ENCODE measurements around the gene WWOX. TPM values are rescaled to one million over a fixed set of nuclear protein-coding genes. Genes with fewer than 3 reads are reported as not detected.
A peak's percentile ranks its signal among the peaks of the same experiment; 100 is the strongest.

WWOX gene
- polyA plus RNA-seq, 3 donors: 36.4 to 36.6 (median 36.5) TPM

DNA sequence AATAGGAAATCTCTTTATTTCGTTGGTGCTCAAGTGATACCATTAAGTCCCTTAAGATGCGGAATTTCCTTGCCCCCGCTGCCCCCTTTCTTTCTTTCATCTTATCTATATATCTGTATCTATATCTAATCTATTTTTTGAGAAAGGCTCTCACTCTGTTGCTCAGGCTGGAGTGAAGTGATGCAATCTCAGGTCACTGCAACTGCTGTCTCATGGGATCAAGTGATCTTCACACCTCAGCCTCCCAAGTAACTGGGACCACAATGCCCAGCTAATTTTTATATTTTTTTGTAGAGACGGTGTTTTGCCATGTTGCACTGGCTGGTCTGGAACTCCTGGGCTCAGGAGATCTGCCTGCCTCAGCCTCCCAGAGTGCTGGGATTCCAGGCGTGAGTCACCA lies 693.5 kb downstream of the WWOX start:
- no peak for DNase-seq

DNA sequence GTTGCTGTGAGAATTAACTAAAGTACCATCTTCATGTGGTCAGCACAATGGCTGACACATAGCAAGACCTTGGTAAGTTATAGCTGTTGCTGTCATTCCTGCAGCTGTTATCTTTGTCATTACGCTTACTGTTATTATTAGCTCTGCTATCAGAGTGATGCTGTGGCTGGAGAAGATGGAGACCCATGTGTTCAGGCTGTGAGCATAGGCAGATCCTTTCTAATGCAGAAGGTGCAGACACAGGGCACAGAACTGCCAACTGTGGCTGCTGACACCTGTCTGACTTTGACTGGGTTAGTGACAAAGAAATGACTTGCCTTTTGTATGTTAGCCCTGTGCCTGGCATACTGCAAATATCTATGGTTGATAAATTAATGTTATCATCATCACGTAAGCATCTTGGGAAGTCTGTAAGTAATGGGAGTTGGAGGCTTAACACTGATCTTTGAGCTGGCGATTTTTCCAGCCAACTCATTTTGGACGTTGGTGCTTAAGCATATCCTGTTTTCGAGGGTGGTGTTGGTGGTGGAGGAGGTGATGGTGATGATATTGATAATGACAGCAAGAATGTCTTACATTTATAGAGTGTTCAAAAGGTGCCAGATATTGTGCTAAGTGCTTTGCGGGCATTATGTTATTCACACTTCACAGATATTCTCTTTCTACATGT lies 695.3 kb downstream of the WWOX start:
- no peak for DNase-seq

DNA sequence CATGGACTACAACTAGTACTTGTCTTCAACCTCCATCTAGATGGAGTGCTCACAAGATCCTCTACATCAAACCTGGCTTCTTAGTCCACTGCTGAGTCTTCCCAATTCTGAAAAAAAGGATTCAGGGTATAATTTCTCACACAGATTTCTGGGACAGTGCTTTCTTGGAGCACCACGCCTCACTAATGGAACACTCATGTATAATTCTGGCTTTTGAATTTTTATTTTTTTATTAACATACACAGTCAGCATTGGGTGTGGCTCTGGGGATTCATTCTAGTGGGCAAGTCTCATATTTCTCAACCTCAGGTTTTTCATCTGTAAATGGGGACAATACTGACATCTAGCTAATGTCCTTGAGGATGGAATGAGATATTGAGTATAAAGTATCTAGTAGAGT lies 696.0 kb downstream of the WWOX start:
- no peak for DNase-seq

DNA sequence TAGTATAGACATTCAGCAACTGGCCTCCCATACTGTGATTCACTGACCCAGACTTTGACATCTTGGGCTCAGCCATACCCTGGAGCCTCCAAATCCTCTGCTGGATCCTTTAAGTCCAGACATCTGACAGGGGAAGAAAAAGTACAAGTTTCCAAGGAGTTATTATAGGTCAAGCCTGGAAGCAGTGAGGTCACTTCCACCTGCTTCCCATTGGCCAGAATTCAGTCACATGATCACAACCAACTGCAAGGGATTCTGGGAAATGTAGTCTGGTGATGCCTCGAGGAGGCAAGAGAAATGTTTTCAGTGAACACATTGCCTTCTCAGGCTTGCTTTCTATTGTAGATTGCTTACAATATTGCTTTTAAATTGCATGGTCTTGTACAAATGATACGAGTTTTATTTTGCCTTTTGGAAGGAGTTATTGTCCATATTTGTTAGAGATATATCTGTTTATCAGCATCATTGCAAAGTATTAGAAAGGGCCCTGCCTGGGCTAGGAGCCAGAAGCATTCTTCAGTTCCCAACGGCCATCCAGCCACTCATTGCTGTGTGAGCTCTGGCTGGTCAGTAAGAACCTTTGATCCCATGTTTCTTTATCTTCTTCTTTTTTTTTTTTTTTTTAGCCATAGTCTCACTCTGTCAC lies 696.9 kb downstream of the WWOX start:
- peak; percentile 42 for DNase-seq

DNA sequence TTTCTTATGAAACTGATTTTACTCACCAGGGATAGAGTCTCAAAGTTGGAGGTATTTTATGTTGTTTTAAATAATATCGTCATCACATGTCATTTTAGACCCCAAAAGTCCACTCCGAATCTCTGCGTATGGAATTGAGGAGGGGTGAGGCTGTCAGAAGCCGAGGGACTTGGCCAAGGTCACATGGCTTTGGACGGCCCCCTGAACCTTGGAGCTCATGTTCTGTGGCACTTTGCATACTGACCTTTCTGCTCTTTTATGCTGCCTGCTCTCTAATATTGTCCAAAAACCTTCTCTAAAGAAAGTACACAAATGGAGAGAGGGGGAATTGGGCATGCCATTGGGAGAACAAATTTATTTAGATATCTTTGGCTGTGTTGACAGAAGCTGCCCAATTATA lies 700.0 kb downstream of the WWOX start:
- no peak for DNase-seq

DNA sequence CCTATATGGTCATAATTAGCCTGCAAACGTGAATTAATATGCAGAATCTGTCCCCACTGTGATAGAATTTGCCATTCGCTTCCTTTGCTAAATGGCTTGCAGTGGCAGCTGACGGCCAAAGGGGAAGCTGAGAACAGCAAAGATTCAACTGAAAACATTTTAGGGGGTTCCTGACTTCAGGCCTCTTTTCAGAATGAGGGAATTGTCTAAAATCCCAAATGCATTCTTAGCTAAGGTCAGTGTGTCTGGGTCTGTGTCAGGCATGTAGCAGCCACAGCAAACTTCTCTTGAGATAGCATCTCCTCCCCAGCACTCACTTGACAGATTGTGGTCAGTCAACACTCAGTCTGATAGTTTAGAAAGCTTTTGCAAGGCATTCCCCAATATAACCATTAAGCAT lies 701.1 kb downstream of the WWOX start:
- no peak for DNase-seq

DNA sequence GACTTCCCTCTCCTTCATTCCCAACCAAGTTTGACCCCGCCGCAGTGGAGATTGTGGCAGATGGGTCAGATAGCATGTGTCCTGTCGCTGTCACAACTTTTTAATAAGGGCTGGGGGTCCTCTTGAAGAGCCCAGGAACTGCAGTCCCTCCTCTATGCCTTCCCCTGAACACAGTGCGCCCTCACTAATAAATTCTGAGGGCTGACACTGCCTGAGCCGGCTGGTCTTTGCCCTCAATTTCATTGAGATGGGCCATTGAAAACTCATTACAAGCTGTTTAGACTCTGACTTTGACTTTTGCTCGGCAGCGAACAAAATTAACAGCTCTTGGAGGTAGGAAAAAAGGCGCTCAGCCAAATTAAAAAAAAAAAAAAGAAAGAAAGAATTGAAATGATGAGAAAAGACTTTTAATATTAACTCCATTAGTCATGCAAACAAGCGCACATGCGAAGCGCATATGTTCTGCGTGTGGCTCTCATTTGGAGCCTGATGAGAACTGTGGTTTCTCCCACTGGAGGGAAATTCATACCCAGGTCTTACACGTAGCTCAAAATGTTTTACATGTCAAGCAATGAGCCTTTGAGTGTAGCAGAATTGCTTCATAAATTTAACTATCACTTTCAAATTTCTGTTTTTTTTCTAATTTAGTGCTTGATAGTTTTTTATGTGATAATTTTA lies 704.7 kb downstream of the WWOX start:
- no peak for DNase-seq

DNA sequence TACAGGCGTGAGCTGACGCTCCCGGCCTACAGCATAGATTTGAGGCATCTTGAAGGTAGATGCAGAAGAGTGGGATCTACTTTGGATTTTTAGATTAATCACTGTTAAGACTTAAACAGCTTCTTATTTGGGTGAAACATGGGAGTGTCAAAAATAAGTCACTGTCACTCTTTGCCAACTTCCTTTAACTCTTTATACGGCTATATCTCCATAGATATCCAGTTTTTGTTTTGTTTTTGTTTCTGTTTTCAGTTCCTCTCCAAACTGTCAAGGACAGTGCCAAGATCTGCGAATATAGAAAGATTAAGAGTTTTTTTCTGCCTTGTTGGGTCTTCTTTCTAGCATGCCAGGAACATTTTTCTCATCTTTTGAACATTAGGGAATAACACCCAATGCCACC lies 706.1 kb downstream of the WWOX start:
- DNase-seq: no peak

DNA sequence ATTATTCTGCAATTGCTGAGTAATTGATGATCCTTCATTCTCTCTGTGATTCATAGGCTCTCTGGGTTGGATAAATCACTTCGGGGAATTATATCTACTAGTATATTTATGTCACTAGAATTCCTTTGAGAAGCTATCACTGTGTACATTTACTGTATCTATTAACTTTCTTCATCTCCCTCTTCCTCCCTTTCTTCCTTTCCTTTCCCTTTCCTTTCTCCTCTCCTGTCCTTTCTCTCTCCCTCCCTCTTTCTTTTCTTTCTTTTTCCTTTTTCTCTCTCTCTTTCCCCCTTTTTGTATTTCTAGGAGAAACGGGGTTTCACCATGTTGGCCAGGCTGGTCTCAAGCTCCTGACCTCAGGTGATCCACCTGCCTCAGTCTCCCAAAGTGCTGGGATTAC lies 711.8 kb downstream of the WWOX start:
- DNase-seq: no peak

DNA sequence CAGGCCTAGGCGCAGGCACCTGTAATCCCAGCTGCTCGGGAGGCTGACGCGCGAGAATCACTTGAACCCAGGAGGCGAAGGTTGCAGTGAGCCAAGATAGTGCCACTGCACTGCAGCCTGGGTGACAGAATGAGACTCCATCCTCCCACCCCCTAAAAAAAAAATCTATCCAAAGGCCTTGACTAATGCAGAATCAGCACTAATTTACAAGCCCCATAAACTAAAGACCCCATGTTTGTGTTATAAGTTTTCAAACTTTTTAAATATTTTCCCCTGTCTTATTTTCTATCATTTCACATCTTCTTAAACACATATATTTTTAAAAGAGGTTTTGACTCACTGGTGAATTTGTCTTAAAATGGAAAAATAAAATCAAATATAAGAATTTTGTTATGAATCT lies 713.1 kb downstream of the WWOX start:
- DNase-seq: no peak

DNA sequence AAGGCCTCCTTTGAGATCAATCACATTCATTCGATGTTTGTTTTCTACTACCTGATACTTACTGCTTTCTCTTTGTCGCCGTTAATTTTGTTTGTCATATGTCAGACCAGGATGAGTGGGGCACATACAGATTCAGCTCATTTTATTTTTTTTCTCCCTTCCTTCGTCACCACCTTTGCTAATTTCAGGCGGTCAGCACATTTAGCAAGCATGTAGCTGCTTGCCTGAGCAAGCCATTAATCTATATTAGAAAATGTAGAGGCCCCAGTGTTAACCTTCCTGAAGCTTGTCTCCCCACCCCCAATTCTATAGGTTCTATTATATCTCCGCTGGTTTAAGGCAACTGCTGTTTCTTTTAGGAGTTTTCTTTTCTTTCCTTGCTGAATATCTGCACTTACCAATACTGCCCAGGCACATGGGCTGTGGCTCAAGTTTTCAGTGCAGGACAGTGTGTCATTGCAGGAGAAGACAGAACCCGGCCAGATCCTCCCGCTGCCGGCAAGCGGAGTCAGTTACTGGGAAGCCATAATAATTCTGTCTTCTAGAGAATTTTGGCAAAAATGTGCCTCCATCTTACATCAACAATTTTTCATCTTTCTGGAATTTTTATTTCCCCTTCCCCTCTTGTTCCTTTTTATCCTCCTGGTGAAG lies 714.3 kb downstream of the WWOX start:
- DNase-seq: no peak

DNA sequence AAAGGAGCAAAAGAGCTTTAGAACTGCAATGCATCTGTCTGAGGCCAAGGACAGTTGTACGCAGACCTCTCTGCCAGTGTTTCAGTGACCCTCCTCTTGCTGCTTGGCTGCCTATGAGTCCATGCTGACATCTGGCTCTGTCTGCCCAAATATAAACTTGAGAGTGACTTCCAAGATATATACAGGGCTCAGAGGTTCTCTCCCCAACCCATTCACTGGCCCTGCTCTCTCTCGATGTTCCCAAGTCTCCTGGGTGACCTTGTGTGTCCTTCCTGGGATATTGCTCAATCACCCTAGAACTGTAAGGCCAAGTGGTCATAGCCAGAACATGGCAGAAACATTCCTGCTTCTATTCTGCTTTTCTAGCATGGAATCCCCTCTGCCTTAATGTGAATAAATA lies 716.3 kb downstream of the WWOX start:
- no peak for DNase-seq

DNA sequence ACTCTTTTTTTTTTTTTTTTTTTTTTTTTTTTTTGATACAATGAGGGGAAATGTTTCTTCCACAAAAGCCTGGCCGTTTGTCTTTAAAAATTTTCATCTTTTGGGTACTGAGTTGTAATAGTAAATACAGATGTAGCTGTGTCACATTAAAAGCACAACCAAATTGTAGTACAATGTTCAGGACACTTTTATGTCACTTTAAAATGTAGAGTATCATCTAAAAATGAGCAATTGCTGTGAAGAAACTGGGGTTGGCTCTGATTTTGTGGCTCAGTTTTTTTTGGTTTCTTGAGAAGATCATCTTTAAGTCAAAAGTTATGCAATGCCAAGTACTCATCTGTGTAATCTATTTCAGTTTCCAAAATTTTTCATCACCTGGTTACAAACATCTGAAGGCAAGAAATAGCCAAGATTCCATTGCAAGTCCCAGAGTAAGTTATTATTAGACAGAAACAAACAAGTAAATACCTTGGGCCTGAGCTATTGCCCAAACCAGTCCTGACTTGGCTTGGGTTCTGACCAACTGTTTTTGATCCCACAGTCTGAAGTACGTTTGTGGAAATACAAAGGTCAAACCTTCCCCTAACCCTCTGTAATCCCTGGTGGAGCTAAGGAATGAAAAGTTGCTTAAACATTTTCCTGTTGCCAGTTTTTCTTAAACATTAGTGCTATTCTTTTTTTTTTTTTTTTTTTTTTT lies 717.2 kb downstream of the WWOX start:
- no peak for DNase-seq

DNA sequence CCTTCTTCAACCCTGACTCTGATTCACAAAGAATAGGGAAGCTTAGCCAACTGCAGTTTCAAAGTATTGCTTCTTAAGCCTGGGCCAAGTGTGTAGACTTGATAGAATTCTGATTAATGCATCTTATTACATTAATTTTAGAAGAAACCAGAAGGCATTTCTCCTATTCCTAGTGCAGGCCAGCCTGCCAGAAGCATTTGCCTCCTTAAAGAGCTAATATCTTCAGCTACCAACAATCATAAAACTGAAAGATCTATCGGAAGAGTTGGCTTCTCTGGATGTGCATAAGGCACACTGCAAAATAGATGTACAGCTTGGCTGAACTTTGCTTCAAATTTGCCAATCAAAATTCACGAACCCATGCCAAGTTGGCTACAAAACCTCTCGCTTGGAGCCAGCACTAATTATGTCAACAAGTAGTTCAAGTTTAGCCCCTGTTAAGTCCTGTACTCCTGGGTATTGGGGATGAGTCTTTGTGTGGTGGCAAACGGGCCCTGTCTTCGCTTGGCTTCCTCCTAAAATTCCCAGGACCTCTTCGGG lies 717.8 kb downstream of the WWOX start:
- no peak for DNase-seq

DNA sequence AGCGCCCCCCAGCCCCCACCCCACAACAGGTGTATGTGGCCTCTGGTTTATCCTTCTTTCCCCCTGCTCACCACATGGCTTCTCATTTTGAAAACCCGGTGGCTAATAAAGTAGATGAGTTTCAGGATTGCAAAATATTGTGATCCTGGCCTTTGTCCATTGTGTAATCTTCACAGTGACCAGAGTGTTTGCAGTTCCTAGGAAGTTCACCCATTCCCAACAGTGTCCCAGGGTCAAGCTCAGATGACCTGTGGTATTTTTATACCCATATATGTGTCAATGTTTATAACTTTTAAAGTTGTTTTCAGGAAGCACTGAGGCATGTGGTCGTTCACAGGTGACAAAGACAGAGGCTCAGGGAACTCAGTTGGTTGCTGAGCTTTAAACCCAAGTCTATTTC lies 721.9 kb downstream of the WWOX start:
- no peak for DNase-seq

DNA sequence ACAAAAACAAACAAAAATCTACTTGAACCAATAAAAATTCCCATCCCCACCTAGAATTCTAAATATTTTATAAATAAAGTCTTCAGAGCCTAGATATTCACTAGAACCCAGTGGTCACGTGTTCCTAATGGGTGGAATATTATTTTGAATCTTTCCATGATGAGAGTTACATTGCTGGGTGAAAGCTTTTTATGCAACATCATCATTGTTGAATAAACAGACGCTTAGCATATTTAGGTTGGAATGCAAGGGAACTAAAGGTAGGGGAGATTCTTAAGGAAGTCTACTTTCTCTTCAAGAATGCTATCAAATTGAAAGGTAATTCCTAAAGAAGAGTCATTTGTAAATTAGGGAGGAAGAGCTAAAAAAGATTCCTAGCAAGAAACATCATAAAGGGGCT lies 723.1 kb downstream of the WWOX start:
- DNase-seq: no peak

DNA sequence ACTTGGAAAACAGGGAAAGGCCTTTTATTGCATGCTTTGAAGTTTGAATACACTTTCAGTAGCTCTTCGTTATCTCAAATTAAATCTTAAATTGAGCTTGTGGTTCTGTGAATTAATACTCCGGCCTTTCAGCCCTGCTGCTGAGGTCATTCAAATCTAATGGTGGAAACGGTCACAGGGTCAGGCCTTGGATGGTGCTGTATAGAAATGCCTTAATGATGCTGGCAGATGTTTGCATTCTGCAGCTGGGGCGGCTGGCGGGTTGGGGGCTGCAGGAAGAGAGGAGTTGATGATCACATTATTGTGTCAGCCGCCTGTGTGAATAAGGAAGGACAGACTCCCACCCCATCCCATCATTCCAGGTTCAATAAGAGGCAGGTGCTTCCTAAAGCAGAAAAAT lies 723.6 kb downstream of the WWOX start:
- no peak for DNase-seq

DNA sequence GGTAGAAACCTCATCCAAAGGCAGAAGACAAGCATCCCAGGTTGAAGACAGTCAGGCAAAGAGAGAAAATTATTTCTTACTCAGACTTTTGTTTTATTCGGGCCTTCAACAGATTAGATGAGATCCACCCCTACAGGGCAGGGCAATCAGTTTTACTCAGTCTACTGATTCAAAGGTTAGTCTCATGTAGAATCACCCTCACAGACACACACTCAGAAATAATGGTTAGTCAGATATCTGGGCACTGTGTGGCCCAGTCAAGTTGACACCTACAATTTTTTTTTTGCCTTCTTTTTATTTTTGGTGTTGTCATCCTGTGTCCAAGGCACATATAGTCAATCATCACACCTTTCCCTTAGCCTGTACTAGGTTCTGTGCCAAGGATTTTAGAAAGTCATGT lies 729.8 kb downstream of the WWOX start:
- no peak for DNase-seq

DNA sequence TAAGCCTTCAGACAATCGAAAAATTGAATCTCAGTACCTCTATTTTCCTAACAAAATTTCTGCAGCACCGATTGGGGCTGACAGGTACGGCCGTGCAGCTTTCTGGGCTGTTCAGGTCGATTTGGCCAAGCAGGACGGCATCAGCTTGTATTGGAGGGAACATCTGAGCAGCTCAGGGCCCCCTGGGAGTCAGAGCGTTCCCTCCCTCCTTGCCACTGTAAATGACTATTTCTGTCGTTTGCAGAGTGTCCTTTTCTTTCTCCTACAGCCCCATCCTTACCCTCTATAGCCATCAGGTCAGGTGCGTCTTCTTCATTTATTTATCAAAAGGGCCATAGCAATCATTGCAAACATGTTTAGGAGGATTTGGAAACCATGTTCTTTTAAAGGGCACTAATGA lies 731.1 kb downstream of the WWOX start:
- no peak for DNase-seq

DNA sequence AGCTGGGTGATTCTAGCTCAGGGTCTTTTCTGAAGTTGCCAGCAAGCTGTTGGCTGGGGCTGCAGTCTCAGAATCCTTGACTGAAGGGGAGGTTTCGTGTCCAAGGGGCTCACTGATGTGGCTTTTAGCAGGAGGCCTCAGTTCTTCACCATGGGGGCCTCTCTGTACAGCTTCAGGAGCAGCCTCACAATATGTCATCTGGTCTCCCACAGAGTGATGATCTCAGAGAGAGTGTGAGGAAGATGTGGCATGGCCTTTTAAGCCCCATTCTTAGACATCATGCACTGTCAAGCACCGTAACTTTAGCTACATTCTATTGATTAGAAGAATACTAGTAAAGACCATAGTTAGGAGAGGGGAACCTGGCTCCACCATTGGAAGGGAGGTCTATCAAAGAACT lies 732.6 kb downstream of the WWOX start:
- no peak for DNase-seq

DNA sequence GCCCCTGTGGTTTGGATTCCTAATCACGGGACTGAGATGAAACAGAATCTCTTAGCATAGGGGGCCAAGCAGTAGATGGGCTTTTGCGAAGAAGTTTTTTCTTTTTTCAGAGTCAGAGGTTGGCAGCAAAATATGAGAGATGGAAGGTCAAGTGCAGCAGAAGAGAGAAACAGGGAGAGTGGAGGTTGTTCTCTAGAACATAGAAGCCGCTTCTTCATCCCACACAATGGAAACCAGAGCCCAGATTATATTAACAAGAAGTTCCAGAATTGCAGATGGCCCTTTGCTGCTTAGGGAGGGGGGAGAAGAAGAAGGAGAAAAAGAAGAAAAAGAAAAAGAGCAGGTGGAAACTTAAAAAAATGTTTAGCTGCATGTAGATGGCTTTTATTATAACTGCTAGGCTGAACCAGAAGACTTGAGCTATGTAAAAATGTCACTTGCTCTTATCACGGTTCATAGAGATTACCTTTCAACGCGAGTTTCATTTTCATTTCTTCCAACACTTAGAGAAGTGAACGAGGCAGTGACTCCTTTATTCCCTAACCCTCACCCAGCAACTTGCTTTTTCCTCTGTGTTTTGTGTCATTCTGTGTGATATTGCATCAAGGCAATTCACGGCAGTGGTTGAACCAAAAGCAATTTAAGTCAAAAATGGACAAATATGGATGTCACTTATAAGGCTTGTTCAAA lies 737.5 kb downstream of the WWOX start:
- DNase-seq: no peak

DNA sequence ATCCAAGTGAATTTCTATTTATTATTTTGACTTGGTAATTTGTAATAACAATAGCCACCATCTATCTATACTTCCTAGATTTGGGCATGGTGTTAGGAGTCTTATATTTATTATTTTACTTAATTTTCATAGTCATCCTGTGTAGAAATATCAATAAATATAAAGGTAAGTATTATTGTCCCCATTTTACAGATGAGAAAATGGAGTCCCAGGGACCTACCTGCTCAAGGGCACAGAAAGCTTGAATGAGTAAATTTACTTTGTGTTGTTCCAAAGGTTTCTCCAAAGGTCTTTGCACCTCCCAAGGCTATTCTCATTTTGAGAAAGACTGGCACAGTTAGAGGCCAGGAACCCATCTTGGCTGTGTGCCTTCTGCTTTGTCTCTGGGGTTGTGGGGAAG lies 738.3 kb downstream of the WWOX start:
- DNase-seq: no peak

Measured in renal pelvis (tissue), 4 donors.